ENCODE measurements around the gene TEX26. TPM values are rescaled to one million over a fixed set of nuclear protein-coding genes. Genes with fewer than 3 reads are reported as not detected.

Gene TEX26
- total RNA-seq, 4 donors from 2014 or later = 1.2 TPM; not detected in 3

- H3K4me1 ChIP-seq = no peaks in the 10 kb centered on the region
- peak; percentile 71 to 78 for DNase-seq
- no peaks in the 10 kb centered on the region for H3K27me3 ChIP-seq
- intact Hi-C loops (cut with DNase I; ENCODE audit: low total_unique reads) = no loop called here
- H3K36me3 ChIP-seq = no peaks in the 10 kb centered on the region
- TF ChIP-seq POLR2A (IDR thresholded peaks at IDR 0.05) = no peak
- TF ChIP-seq, protein P1, sequence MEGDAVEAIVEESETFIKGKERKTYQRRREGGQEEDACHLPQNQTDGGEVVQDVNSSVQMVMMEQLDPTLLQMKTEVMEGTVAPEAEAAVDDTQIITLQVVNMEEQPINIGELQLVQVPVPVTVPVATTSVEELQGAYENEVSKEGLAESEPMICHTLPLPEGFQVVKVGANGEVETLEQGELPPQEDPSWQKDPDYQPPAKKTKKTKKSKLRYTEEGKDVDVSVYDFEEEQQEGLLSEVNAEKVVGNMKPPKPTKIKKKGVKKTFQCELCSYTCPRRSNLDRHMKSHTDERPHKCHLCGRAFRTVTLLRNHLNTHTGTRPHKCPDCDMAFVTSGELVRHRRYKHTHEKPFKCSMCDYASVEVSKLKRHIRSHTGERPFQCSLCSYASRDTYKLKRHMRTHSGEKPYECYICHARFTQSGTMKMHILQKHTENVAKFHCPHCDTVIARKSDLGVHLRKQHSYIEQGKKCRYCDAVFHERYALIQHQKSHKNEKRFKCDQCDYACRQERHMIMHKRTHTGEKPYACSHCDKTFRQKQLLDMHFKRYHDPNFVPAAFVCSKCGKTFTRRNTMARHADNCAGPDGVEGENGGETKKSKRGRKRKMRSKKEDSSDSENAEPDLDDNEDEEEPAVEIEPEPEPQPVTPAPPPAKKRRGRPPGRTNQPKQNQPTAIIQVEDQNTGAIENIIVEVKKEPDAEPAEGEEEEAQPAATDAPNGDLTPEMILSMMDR (IDR thresholded peaks at IDR 0.05) = peak; percentile 22 to 61 (median 49)
- no peaks in the 10 kb centered on the region for H3K9me3 ChIP-seq
- H3K4me3 ChIP-seq = no peak overlapping the region
- H3K27ac ChIP-seq = peak overlapping the region; percentile 24 to 42
Measured at GRCh38 chr13:30892966-30893365, 39.5 kb upstream of the TEX26 start.

GRCh38 chr13:30895773-30896172, 36.7 kb upstream of the TEX26 start:
- H3K4me1 ChIP-seq = no peaks in the 10 kb centered on the region
- H3K27ac ChIP-seq = peak overlapping the region; percentile 64 to 85
- TF ChIP-seq POLR2A (IDR thresholded peaks at IDR 0.05) = no peak
- TF ChIP-seq, protein P1 (IDR thresholded peaks at IDR 0.05) = no peak
- H3K9me3 ChIP-seq = no peaks in the 10 kb centered on the region
- no peak overlapping the region for H3K4me3 ChIP-seq
- intact Hi-C loops (cut with DNase I; ENCODE audit: low total_unique reads) = no loop called here
- H3K27me3 ChIP-seq = no peaks in the 10 kb centered on the region
- H3K36me3 ChIP-seq = no peaks in the 10 kb centered on the region
- DNase-seq = peak; percentile 69 to 76

- peak overlapping the region in 1 of 2 donors; percentile 66 for H3K27ac ChIP-seq
- no peak overlapping the region for H3K4me3 ChIP-seq
- H3K9me3 ChIP-seq = no peaks in the 10 kb centered on the region
- intact Hi-C loops (cut with DNase I; ENCODE audit: low total_unique reads) = no loop called here
- no peaks in the 10 kb centered on the region for H3K4me1 ChIP-seq
- H3K27me3 ChIP-seq = no peaks in the 10 kb centered on the region
- TF ChIP-seq POLR2A (IDR thresholded peaks at IDR 0.05) = no peak
- TF ChIP-seq, protein P1 (IDR thresholded peaks at IDR 0.05) = no peak
- no peak for DNase-seq
- no peaks in the 10 kb centered on the region for H3K36me3 ChIP-seq
Measured at GRCh38 chr13:30898070-30898469, 34.4 kb upstream of the TEX26 start.

DNA sequence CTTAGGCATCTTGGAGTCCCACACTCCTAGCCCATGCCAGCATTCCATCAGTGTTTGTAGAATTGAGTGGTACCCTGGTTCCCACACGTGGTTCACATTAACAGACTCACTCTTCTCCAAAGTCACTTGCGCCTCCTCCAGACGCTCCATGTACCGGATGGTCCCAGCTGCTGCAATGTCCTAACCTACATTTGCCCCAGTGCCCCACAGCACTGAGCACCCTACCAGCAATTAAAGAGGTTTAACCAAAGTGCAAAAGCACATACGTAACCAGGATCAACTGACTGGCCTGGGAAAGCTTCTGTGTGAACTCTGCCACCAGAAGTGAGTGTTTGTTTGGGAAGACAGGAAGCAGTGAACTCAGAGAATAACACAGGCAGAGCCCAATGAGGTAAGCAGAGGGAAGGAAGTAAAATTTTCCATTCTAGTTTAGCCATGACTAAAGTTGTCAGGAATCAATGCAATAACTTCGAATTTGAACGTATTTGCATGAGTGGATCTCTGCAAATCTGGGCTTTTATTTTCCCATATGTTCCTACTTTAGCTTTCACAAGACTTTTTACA, 33.7 kb upstream of the TEX26 start:
- H3K36me3 ChIP-seq = no peaks in the 10 kb centered on the region
- DNase-seq = peak in 1 of 2 donors; percentile 43
- intact Hi-C loops (cut with DNase I; ENCODE audit: low total_unique reads) = no loop called here
- no peak overlapping the region for H3K4me3 ChIP-seq
- no peaks in the 10 kb centered on the region for H3K4me1 ChIP-seq
- H3K9me3 ChIP-seq = no peaks in the 10 kb centered on the region
- H3K27ac ChIP-seq = peak overlapping the region in 1 of 2 donors; percentile 66
- TF ChIP-seq, protein P1 (IDR thresholded peaks at IDR 0.05) = no peak
- peak in 1 of 2 donors; percentile 25 for TF ChIP-seq POLR2A (IDR thresholded peaks at IDR 0.05)
- H3K27me3 ChIP-seq = no peaks in the 10 kb centered on the region

DNA sequence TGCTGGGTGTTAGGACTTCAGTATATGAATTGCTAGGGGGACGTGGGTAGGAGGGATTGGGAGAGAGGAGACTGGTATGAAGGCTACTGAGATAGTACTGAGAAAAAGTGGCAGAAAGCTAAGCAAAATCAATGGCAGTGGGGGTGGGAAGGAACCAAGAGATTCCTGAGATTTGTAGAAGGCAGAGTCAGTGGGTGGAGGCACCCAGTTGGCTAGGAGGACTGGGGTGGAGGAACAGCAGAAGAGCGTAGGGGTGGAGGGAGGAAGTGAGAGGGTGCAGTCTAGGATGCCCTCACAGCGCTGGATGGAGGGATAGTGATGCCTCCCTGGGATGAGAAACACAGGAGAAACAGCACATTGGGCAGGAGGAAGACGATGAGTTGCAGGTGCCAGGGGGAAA, 32.0 kb upstream of the TEX26 start:
- Histone ChIP-seq H3K4me3 (no peak overlapping the region), H3K4me1 (no peaks in the 10 kb centered on the region), H3K9me3 (no peaks in the 10 kb centered on the region), H3K27me3 (no peaks in the 10 kb centered on the region), H3K27ac (no peak overlapping the region), H3K36me3 (no peaks in the 10 kb centered on the region)
- no peak for DNase-seq
- intact Hi-C loops (cut with DNase I; ENCODE audit: low total_unique reads) = no loop called here
- TF ChIP-seq, protein P1 (IDR thresholded peaks at IDR 0.05) = no peak
- TF ChIP-seq POLR2A (IDR thresholded peaks at IDR 0.05) = no peak
